GM18499 (cell line): ENCODE data around the gene F2RL3.
"Not testable (repeated sequence)": the region's sequence is repeated elsewhere in the genome, so short reads cannot be mapped to it uniquely, and the experiment has no call there.

Experiments
- ATAC-seq: cut with Tn5 transposase; IDR thresholded peaks from one replicate; pipeline ENCODE4 v1.9.1; 2021; ENCODE audit warnings: moderate number of reproducible peaks; ENCODE audit not compliant: insufficient read depth, unreplicated experiment

The F2RL3 gene

GRCh38 chr19:16917401-16917800, 28.6 kb downstream of the F2RL3 start:
- ATAC-seq = no peak

GRCh38 chr19:16919496-16919895, 30.7 kb downstream of the F2RL3 start:
- ATAC-seq = no peak

DNA sequence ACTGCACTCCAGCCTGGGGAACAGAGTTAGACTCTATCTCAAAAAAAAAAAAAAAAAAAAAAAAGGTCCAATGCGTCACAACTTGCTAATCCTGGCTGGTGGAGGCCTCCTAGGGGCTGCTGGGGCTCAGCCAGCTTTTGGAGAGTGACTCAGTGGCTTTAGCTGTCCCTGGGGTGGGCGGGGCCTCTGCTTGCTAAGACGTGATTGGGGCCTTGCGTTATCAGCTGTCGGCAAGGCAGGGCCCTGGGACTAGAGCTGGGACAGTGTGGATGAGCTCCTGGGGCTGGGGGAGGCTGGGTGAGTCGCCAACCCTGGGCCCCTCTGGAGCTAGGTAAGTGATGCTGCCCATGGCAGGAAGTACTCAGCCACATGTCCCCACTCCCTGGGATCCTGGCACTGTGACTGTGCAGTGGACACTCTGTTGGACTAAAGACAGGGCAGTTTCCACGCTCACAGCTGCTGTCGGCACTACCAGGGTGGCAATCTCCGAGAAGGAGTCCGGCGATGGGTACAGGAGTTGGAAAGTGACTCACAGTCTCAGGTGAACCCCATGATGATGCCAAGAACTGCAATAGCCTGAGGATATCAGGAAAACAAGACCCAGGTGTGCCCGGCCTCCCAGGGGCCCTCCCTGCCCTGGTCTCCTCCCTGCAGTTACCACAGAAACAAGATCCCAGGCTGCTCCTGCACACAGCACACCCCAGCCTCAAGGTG, 32.2 kb downstream of the F2RL3 start:
- no peak for ATAC-seq

GRCh38 chr19:16921766-16922591, 33.2 kb downstream of the F2RL3 start:
- ATAC-seq = no peak

GRCh38 chr19:16922592-16922934, 33.8 kb downstream of the F2RL3 start:
- no peak for ATAC-seq

GRCh38 chr19:16922949-16923348, 34.1 kb downstream of the F2RL3 start:
- no peak for ATAC-seq

DNA sequence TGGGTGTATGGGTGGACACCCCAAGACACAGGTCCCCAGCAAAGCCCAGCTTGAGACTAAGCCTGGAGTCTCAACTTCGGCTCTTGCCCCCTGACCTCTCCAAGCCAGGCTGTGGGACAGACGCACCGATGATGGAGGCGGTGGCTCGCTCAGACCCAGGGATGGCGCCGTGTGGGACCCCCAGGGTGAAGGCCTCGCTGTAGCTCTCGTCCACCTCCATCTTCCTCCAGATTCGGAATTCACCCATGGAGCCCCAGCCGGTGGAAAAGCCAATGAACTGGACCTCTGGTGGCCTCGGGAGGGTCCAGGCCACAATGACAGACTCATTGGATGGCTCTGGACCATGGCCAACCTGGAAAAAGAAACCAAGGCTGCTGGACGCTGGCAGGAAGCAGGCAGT, 39.1 kb downstream of the F2RL3 start:
- ATAC-seq = no peak

DNA sequence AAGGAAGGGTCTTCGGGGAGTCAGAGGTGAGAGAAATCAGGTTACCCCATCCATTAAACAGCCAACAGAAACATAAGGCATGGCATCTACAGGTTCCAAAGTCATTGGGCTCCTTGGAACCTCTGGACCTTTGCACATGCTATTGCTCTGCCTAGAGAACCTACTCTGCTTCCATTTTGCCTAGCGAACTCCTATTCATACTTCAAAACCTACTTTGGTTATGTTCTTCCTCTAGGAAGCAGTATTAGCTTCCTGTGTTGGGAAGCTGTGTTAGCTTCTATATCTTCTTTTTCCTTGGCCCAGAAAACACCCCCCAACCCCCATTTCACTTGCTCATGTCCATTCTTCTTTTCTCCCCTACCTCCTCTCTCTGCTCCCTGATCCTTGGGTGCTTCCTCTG, 39.6 kb downstream of the F2RL3 start:
- no peak for ATAC-seq

GRCh38 chr19:16928916-16929315, 40.1 kb downstream of the F2RL3 start:
- no peak for ATAC-seq

GRCh38 chr19:16930753-16931152, 42.0 kb downstream of the F2RL3 start:
- ATAC-seq = no peak

DNA sequence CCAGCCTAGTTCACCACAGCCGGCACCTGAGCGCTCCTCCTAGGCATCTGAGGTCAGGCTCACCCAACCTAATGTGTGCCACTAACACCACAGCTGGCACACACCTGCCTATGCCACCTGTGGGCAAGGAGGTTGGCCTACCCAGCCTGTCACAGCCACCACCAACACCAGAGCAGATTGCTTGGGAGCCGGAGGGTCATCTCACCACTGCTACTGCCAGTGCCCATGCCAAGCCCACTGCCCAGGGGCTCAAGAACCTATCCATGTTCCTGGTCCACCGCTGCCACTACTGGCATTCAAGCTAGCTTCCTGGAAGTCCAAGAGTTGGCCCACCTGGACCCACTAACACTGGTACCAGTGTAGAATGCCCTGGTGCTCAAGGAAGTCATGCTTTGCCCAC, 42.5 kb downstream of the F2RL3 start:
- no peak for ATAC-seq

GRCh38 chr19:16934489-16934888, 45.7 kb downstream of the F2RL3 start:
- ATAC-seq = no peak

- no peak for ATAC-seq
These were observed 48.1 kb downstream of the F2RL3 start for GRCh38 chr19:16936901-16937300.

DNA sequence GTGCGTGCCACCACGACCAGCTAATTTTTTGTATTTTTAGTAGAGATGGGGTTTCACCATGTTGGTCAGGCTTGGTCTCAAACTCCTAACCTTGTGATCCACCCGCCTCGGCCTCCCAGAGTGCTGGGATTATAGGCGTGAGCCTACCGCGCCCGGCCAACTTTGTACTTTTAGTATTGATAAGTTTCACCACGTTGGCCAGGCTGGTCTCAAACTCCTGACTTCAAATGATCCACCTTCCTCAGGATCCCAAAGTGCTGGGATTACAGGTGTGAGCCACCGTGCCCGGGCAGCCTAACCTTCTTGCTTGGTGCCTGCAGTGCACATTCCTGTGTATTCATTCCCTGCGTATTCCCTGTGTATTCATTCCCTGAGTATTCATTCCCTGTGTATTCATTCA, 49.0 kb downstream of the F2RL3 start:
- not testable (repeated sequence) for ATAC-seq

- no peak for ATAC-seq
These were observed 49.4 kb downstream of the F2RL3 start for GRCh38 chr19:16938211-16938610.

DNA sequence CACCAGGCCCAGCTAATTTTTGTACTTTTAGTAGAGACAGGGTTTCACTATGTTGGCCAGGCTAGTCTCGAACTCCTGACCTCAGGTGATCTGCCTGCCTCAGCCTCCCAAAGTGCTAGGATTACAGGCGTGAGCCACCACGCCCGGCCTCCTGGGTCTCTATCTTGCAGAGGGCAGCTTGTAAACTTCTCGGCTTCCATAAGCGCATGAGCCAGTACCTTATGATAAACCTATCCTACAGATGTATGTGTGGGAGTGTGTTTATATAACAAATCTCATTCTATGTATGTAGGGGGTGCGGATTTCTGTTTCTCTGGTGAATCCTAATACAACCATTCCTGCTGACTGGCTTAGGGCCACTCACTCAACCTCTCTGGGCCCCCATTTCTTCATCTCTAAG, 51.3 kb downstream of the F2RL3 start:
- ATAC-seq = not testable (repeated sequence)

DNA sequence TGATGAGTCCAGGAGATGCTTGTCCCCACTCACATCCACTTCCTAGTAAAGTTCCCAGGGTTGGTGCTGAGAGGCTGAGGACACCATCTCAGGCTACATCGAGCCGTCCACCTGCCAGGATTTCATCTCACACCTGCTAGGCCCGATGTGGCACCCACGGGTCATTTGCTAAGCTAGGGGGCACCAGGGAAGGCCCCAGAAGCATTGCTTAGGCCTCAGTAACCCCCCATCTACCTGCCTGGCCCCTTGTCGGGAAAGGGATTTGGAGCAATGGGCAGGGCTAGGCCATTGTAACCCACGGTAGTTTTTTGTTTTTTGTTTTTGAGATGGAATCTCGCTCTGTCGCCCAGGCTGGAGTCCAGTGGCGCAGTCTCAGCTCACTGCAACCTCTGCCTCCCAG, 51.8 kb downstream of the F2RL3 start:
- no peak for ATAC-seq
